CD4-positive, CD25-positive, alpha-beta regulatory T cell (primary cell): ENCODE results near the gene CD99. TPM values are rescaled to one million over a fixed set of nuclear protein-coding genes. Genes with fewer than 3 reads are reported as not detected.

Experiments used
- ATAC-seq, 2 donors: fragments of 150-1000 bp; cut with Tn5 transposase; one replicate each; pipeline ENCODE4 v1.10.0; 2021; ENCODE audit warnings: low read depth in 2 of 2, moderate number of reproducible peaks in 2 of 2, moderate library complexity in 1 of 2
- DNase-seq, 3 donors: peaks; one replicate each; pipeline versions ENCODE4 v3.0.0 to v3.0.0-alpha.2; 2012 to 2022; ENCODE audit warnings: mixed read lengths in 1 of 3
- H3K27ac ChIP-seq: one replicate; pipeline ENCODE4 v1.7.0; 2013; ENCODE audit warnings: mild to moderate bottlenecking, low read length; ENCODE audit not compliant: insufficient read depth, poor library complexity, severe bottlenecking
- H3K27me3 ChIP-seq: one replicate; pipeline ENCODE4 v1.7.0; 2013; ENCODE audit warnings: low read length; ENCODE audit not compliant: control insufficient read depth, insufficient read depth
- H3K36me3 ChIP-seq: one replicate; pipeline ENCODE4 v1.7.0; 2013; ENCODE audit warnings: mild to moderate bottlenecking, low read length, moderate library complexity; ENCODE audit not compliant: control insufficient read depth, insufficient read depth
- H3K4me1 ChIP-seq: 2 replicates; pipeline ENCODE4 v1.7.0; 2013; ENCODE audit warnings: mild to moderate bottlenecking, low read length; ENCODE audit not compliant: insufficient read depth, control insufficient read depth, poor library complexity, severe bottlenecking
- H3K4me3 ChIP-seq: one replicate; pipeline ENCODE4 v1.7.0; 2013; ENCODE audit warnings: low read depth, mild to moderate bottlenecking, low read length, moderate library complexity
- H3K9me3 ChIP-seq, 2 experiments: 1 replicate in 1 of 2; 2 replicates in 1 of 2; pipeline ENCODE4 v1.7.0; 2013; ENCODE audit warnings: low read length in 2 of 2, mild to moderate bottlenecking in 1 of 2, moderate library complexity in 1 of 2; ENCODE audit not compliant: control insufficient read depth in 2 of 2
- H3K27ac Mint-ChIP-seq, 3 donors: one replicate each; pipeline ENCODE4 v1.8.0; 2020 to 2022; ENCODE audit warnings: mild to moderate bottlenecking in 3 of 3, mixed read lengths in 3 of 3, moderate library complexity in 2 of 3
- H3K27me3 Mint-ChIP-seq: one replicate; pipeline ENCODE4 v1.8.0; 2022; ENCODE audit warnings: mild to moderate bottlenecking, mixed read lengths
- H3K36me3 Mint-ChIP-seq: one replicate; pipeline ENCODE4 v1.8.0; 2020; ENCODE audit warnings: mixed read lengths
- H3K4me1 Mint-ChIP-seq, 4 donors: one replicate each; pipeline ENCODE4 v1.8.0; 2020 to 2022; ENCODE audit warnings: mixed read lengths in 4 of 4, mild to moderate bottlenecking in 1 of 4
- H3K4me3 Mint-ChIP-seq, 4 donors: one replicate each; pipeline ENCODE4 v1.8.0; 2020 to 2022; ENCODE audit warnings: mild to moderate bottlenecking in 4 of 4, mixed read lengths in 4 of 4, moderate library complexity in 3 of 4
- H3K9me3 Mint-ChIP-seq, 7 donors: one replicate each; pipeline ENCODE4 v1.8.0; 2020 to 2022; ENCODE audit warnings: mixed read lengths in 7 of 7, mild to moderate bottlenecking in 3 of 7, moderate library complexity in 2 of 7
- polyA plus RNA-seq, 4 donors: library from polyadenylated mRNA; unstranded; fragments of 300-500 nt; fragmentation: Illumina TruSeq; gene quantifications; one replicate each; pipeline ENCODE4 v1.2.3, GENCODE V29; 2021
- total RNA-seq: library from RNA; stranded (reverse); gene quantifications from one replicate; pipeline ENCODE4 v1.2.3, GENCODE V29; 2022

The CD99 gene
- total and polyA plus RNA-seq, 5 donors from 2014 or later: 286 to 459 (median 320) TPM

DNA sequence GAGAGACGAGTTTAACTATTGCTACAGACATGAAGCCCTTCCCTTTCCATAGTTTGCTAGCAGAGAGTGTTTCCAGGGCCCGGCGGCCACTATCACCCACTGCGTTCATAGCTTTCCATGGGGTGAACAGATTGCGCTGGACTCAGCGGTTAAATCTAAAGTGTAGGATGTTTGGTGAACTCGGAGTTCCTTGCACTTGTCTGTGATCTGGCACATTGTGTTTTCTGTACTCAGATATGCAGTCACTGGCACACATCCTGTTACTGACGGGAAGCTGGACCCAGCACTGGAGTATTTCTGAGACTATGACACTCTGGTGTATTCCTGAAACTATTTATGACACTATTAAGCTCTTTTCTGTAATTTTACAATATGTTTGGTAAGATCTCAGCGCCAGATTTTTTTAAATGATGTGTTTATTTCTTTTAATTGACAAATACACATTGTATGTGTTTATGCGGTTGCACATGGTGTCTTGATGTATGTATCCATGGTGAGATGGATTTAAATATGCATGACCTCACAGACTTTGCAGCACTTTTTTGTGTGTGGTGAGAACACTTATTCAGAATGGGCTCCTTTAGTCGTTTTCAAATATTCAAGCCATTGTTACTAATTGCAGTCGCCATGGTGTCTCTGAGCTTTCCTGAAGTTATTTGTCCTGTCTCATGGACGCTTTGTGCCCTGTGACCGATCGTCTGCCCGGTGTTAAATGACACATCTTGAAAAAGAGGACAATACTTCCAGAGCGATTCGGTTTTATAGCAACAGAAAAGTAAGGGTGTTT, 14.1 kb downstream of the CD99 start:
- ATAC-seq: no peak
- Mint-ChIP-seq H3K27me3 (no peaks in the 10 kb centered on the region), H3K36me3 (peaks cover 33% of the 10 kb centered on the region)

DNA sequence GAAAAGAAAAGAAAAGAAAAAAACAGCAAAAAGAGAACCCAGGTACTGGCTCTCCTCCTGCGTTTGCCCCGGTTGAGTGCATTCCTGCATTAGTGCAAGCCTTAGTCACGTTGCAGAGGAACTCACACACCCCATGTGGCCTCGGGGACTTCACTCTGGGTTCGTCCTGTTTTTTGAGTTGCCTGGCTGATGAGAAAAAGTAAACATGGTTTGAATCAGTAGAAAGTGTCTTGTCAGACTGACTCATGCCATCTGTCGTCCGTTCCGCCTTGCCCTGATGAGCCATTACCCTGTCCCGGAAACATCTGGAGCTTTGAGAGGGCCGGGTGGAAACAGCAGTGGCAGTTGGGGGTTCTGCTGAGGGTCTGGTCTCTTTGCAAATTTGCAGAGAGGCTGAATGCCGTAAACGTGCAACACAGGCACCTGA, 16.3 kb downstream of the CD99 start:
- peak overlapping the region; percentile 49 to 80 (median 68) for H3K4me3 Mint-ChIP-seq
- H3K36me3 Mint-ChIP-seq: peaks cover 20% of the 10 kb centered on the region
- H3K4me1 ChIP-seq: peaks cover 65% of the 10 kb centered on the region
- no peaks in the 10 kb centered on the region for H3K27me3 Mint-ChIP-seq
- DNase-seq (peak in 1 of 3 donors; percentile 69), ATAC-seq (peak; percentile 76 to 84)
- peak overlapping the region; percentile 44 to 88 (median 78) for H3K27ac Mint-ChIP-seq
- H3K27me3 ChIP-seq: no peaks in the 10 kb centered on the region
- H3K27ac ChIP-seq: peak overlapping the region; percentile 51
- H3K9me3 Mint-ChIP-seq: no peaks in the 10 kb centered on the region
- peak overlapping the region; percentile 4 for H3K4me3 ChIP-seq
- no peaks in the 10 kb centered on the region for H3K9me3 ChIP-seq
- peaks cover 16% of the 10 kb centered on the region for H3K36me3 ChIP-seq
- peaks cover 32 to 88% (median 64%) of the 10 kb centered on the region in 4 donors for H3K4me1 Mint-ChIP-seq

More for the DNA sequence above, 14.1 kb downstream of the CD99 start:
- Mint-ChIP-seq H3K4me1 (peaks cover 32 to 94% (median 74%) of the 10 kb centered on the region in 4 donors), H3K4me3 (peak overlapping the region in 1 of 4 donors; percentile 34), H3K9me3 (no peaks in the 10 kb centered on the region), H3K27ac (peak overlapping the region in 1 of 3 donors; percentile 76)
- no peaks in the 10 kb centered on the region for H3K9me3 ChIP-seq
- peaks cover 23% of the 10 kb centered on the region for H3K36me3 ChIP-seq
- H3K27me3 ChIP-seq: no peaks in the 10 kb centered on the region
- no peak overlapping the region for H3K27ac ChIP-seq
- no peak for DNase-seq
- no peak overlapping the region for H3K4me3 ChIP-seq
- peaks cover 74% of the 10 kb centered on the region for H3K4me1 ChIP-seq

DNA sequence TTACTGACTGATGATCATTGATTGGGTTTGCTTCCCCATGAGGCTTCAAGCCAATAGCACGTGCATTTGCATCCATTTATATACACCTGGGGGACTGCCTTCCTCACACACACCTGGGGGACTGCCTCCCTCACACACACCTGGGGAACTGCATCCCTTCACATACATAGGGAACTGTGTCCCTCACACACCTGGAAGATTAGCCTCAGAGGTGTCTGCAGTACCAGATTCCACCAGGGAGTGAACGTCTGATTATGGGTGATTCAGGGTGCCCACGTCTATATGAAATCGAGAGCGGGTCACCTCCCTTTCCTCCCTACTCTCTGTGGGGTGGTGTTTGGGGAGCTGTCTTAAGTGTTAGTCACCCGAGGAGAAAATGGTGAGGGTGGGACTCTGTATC, 16.9 kb downstream of the CD99 start:
- peak overlapping the region; percentile 51 for H3K27ac ChIP-seq
- ATAC-seq (no peak), DNase-seq (no peak)
- H3K9me3 ChIP-seq: no peaks in the 10 kb centered on the region
- no peaks in the 10 kb centered on the region for H3K27me3 Mint-ChIP-seq
- peaks cover 23% of the 10 kb centered on the region for H3K36me3 ChIP-seq
- no peaks in the 10 kb centered on the region for H3K27me3 ChIP-seq
- H3K27ac Mint-ChIP-seq: peak overlapping the region in 2 of 3 donors; percentile 83 to 88
- H3K4me1 Mint-ChIP-seq: peaks cover 30 to 82% (median 59%) of the 10 kb centered on the region in 4 donors
- peaks cover 59% of the 10 kb centered on the region for H3K4me1 ChIP-seq
- no peaks in the 10 kb centered on the region for H3K9me3 Mint-ChIP-seq
- H3K4me3 ChIP-seq: no peak overlapping the region
- peaks cover 20% of the 10 kb centered on the region for H3K36me3 Mint-ChIP-seq
- H3K4me3 Mint-ChIP-seq: peak overlapping the region in 3 of 4 donors; percentile 67 to 80 (median 68)

DNA sequence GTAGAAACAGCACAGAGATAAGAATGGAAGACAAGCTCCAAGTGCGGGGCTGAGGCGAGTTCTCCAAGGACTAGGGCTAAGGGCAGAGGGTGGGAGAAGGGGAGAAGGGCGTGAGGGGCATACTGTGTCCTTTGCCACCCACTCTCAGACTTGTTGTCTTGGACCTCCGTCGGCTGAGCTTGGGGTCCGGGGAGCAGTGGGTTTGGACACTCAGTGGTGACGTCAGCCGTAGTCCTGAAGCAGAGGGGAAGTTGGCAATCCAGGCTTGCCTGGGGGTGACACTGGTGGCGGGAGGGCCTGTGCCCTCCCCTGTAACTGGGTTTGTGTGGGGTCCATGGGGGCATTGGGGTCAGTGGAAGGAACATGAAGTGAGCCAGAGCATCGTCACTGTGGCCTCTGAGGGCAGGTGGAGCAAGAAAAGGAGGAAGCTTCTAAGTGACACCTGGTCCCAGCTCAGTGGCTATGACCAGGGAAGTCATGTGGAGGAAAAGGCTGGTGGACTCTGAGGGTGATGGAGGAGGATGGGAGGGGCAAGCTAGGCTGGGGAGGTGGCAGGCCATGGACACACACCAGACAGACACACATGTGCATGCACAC, 17.6 kb downstream of the CD99 start:
- DNase-seq: no peak
- no peaks in the 10 kb centered on the region for H3K27me3 ChIP-seq
- Mint-ChIP-seq H3K4me1 (peaks cover 27 to 75% (median 53%) of the 10 kb centered on the region in 4 donors), H3K4me3 (peak overlapping the region; percentile 45 to 68 (median 64)), H3K27ac (peak overlapping the region; percentile 78 to 88 (median 83)), H3K36me3 (peaks cover 20% of the 10 kb centered on the region), H3K27me3 (no peaks in the 10 kb centered on the region), H3K9me3 (no peaks in the 10 kb centered on the region)
- no peaks in the 10 kb centered on the region for H3K9me3 ChIP-seq
- H3K27ac ChIP-seq: peak overlapping the region; percentile 51
- peaks cover 52% of the 10 kb centered on the region for H3K4me1 ChIP-seq
- peaks cover 28% of the 10 kb centered on the region for H3K36me3 ChIP-seq
- no peak for ATAC-seq
- no peak overlapping the region for H3K4me3 ChIP-seq

DNA sequence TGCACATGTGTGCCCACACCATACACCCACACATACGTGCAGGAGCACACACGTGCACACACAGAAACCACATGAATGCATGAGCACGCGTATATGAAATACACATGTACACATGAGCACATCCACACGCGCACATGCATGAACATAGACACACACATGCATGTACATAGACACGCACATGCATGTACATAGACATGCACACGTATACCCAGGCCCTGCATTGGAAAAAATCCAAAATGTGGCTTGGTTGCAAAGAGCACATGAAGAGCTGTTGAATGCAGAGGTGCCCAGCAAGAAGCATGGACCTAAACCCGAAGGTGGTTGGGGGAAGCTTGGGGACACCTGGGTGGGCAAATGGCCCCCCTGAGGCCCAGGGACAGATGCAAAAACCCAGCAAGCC, 18.5 kb downstream of the CD99 start:
- Histone ChIP-seq H3K9me3 (no peaks in the 10 kb centered on the region), H3K27me3 (no peaks in the 10 kb centered on the region), H3K27ac (peak overlapping the region; percentile 73), H3K4me1 (peaks cover 50% of the 10 kb centered on the region), H3K36me3 (peaks cover 30% of the 10 kb centered on the region), H3K4me3 (peak overlapping the region; percentile 58)
- Mint-ChIP-seq H3K36me3 (peaks cover 20% of the 10 kb centered on the region), H3K27ac (peak overlapping the region; percentile 26 to 87 (median 71)), H3K4me3 (peak overlapping the region; percentile 28 to 89 (median 74)), H3K9me3 (no peaks in the 10 kb centered on the region), H3K27me3 (no peaks in the 10 kb centered on the region), H3K4me1 (peaks cover 23 to 70% (median 55%) of the 10 kb centered on the region in 4 donors)
- ATAC-seq (no peak), DNase-seq (no peak)

DNA sequence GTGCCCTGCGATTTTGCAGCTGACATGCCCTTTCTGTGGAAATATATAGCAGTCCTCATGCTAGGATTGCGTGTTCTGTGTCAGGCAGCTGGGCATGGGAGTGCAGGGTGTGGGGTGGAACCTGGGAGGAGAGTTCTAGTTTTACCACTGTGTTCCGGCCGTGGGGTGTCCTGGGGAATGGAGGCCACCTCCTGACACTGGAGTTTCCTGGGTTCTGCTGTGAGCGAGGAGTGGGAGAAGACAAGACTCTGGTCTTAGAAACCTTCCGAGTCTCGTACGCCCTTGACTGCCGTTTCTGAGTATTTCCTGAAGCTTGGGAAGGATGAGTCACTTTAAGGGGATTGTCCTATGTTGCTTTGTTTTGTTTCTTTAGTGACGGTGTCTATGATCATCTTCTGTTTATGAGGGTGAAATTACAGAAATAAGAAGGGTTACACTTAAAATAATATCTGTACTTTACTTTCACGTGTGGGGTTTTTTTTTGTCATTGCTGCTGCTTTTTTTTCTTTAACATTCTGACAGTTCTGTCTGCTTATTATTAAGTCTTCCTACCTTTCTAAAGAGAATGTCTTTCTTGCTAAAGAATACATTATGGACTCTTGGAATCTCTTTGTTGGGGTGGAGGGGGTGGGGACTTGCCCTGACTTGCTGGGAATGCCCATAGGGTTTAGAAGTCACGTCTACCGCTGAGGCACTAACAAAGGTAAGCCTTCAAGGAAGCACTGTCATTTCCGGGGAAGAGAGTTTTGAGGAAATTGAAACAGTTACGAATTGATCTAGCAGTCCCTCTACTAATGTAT, 19.1 kb downstream of the CD99 start:
- Histone ChIP-seq H3K4me1 (peaks cover 50% of the 10 kb centered on the region), H3K9me3 (no peaks in the 10 kb centered on the region), H3K27ac (peak overlapping the region; percentile 73), H3K27me3 (no peaks in the 10 kb centered on the region), H3K4me3 (peak overlapping the region; percentile 58), H3K36me3 (peaks cover 31% of the 10 kb centered on the region)
- Mint-ChIP-seq H3K4me1 (peaks cover 19 to 70% (median 50%) of the 10 kb centered on the region in 4 donors), H3K27ac (peak overlapping the region; percentile 61 to 87 (median 71)), H3K36me3 (peaks cover 16% of the 10 kb centered on the region), H3K4me3 (peak overlapping the region; percentile 67 to 89 (median 84)), H3K27me3 (no peaks in the 10 kb centered on the region), H3K9me3 (no peaks in the 10 kb centered on the region)
- peak; percentile 29 to 33 for ATAC-seq
- DNase-seq: peak in 1 of 3 donors; percentile 34

DNA sequence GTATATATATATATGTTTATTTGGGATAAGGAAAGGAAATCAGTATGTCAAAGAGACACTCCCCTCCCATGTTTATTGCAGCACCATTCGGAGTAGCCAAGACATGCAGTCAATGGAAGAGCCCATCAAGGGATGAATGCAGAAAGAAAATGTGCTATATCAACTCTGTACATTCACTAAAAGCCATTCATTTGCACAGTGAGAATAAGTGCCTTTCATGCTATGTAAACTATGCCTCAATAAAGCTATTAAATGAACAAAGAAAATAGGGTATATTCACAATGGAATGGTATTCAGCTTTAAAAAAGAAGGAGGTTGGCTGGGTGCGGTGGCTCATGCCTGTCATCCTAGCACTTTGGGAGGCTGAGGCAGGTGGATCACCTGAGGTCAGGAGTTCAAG, 20.3 kb downstream of the CD99 start:
- H3K27ac ChIP-seq: no peak overlapping the region
- no peaks in the 10 kb centered on the region for H3K9me3 ChIP-seq
- Mint-ChIP-seq H3K4me1 (peaks cover 17 to 67% (median 50%) of the 10 kb centered on the region in 4 donors), H3K27ac (peak overlapping the region in 1 of 3 donors; percentile 26), H3K36me3 (peaks cover 18% of the 10 kb centered on the region), H3K27me3 (no peaks in the 10 kb centered on the region), H3K4me3 (no peak overlapping the region), H3K9me3 (no peaks in the 10 kb centered on the region)
- ATAC-seq: no peak
- H3K4me1 ChIP-seq: peaks cover 48% of the 10 kb centered on the region
- peaks cover 27% of the 10 kb centered on the region for H3K36me3 ChIP-seq
- H3K4me3 ChIP-seq: no peak overlapping the region
- H3K27me3 ChIP-seq: no peaks in the 10 kb centered on the region
- DNase-seq: no peak
